HG03139 (cell line): ENCODE measurements around the gene ERGIC3.

Source experiments
- ATAC-seq: cut with Tn5 transposase; IDR thresholded peaks from one replicate; pipeline ENCODE4 v1.9.1; 2021; ENCODE audit not compliant: unreplicated experiment

Gene ERGIC3

DNA sequence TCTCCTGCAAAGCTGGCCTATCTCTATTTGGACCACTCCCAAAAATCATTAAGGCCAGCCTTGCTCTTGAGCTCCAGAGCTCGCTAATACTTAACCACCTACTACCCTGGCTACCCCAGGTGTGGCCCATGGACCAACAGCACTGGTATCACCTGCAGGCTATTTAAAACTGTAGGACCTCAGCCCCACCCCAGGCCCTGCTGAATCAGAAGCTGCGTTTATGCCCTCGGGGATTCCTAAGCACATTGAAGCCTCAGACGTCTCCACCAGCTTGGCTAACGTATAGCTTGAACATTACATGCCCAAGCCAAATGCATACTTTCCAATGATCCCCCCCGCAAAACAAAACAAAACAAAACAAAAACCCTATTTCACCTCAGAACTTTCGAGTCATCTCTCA, 54.0 kb downstream of the ERGIC3 start:
- ATAC-seq, result no peak

DNA sequence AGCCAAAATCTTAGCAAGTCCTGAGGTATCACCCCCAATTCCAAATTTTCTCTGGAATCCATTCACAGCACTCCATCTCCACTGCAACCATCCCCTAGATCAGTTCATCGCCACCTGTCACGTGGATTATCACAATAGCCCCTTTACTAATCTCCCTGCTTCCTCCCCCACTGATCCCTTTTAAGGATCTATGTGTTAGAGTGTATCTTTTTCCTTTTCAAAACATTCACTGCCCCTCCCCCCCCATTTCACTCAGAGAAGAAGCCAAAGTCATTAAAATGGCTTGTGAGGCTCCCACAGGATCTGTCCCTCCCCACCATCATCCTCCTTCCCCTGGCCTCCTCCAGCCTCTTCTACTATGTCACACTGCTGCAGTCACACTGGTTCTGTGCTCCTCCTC, 55.3 kb downstream of the ERGIC3 start:
- ATAC-seq, result no peak

DNA sequence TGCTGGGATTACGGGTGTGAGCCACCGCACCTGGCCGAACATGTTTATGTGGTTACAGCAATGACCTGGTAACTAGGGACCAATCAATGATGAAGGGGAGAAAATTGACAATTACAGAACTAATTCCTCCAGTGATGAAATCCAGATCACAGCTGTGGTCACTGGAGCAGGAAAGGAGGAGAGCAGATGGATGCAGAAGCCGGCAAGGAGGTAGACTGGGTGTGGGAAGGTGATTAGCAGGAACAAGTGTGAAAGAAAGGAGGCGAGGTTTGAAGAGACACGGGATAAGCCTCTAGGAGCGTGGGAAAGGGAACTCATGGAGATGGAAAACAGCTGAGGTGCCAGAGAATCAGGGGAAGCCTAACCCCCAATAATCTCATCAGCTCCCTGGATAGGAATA, 56.6 kb downstream of the ERGIC3 start:
- ATAC-seq, result no peak

DNA sequence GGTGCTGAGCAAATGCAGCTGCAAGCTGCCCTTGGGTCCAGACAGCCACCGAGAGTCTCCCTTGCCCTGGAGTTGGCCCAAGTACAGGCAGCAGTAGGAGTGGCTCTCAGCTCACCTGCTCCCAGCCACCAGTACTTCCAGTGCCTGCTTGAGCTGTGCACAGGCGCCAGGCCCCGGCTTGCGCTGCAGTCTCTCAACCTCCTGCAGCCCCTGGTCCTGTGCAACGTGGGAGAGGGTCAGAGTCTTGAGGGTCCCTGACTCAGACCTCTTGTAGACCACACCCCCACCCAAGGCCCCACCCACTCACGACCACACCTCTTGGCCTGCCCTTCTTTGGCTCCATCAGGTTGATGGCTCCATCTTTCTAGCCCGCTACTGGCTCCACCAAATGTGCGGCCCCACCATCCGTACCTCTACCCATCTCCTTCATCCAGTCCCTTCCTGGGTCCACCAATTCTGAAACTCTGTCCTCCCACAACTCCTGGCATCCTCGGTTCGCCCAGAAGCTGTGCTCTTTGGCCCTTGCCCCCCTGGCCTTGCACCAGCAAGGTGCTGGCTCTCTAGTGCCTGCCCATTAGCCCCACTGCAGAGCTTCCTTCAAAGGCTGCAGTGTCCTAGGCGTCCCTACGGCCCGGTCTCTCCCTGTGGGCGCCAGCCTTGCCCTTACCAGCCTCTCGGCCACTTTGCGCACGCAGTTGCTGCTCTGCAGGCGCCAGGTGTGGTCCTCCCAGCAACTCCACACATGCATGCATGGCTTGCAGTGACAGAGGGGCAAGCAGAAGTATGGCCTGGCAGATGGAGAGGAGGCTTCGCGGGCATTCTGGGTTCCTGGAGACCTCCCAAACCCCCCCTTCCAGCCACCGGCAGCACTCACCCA, 57.3 kb downstream of the ERGIC3 start:
- no peak for ATAC-seq

DNA sequence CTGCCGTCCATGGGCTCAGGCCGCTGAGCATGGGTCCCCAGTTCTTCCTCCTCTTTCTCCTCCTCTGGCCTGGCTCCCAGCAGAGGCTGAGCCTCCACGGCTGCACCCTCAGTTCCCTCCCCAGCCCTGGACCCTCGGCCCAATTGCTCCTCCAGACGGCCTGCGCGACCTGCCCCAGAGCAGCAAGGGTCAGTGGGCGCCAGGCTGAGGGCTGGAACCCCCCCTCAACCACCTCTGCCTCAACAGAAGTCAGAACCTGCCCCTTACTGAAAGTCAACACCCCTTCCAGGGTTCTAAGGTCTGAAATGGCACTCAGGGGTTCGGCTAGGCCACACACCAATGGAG, 57.9 kb downstream of the ERGIC3 start:
- no peak for ATAC-seq

DNA sequence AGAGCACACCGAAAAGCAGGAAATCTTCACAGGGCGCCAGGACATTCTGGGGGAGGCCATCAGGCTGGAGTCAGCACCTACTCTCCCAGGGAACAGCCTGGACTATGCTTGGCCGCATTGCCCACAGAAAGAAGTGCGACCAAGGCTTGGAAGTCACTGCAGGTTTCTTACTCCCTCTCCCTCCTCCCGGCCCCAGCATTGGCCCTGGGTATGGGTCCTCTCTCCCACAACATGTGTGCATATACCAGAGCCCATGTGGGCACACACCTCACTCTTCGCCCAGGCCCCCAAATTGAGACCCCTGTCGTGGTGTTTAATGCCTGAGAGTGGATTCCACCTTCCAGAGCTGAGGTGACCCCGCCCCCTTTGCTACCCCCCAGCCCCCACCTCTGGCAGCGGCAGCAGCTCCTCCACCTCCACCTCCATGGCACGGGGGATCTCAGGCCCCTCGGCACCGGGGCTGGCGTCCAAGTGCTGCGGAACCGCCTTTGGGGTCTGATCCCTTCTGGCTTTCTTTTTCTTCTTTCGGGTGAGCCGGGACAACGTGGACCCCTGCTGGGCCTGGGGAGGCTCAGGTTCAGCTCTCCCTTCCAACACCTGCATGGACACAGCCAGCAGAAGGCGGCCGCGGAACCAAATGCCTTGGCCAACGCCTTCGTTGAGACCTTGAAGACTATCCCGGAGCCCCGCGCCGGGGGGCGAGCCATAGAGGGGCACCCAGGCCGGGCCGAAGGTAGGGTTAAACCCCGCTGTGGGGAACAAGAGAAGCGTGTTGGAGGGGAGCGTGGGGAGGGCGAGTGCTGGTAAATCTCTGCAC, 58.5 kb downstream of the ERGIC3 start:
- ATAC-seq, result no peak

DNA sequence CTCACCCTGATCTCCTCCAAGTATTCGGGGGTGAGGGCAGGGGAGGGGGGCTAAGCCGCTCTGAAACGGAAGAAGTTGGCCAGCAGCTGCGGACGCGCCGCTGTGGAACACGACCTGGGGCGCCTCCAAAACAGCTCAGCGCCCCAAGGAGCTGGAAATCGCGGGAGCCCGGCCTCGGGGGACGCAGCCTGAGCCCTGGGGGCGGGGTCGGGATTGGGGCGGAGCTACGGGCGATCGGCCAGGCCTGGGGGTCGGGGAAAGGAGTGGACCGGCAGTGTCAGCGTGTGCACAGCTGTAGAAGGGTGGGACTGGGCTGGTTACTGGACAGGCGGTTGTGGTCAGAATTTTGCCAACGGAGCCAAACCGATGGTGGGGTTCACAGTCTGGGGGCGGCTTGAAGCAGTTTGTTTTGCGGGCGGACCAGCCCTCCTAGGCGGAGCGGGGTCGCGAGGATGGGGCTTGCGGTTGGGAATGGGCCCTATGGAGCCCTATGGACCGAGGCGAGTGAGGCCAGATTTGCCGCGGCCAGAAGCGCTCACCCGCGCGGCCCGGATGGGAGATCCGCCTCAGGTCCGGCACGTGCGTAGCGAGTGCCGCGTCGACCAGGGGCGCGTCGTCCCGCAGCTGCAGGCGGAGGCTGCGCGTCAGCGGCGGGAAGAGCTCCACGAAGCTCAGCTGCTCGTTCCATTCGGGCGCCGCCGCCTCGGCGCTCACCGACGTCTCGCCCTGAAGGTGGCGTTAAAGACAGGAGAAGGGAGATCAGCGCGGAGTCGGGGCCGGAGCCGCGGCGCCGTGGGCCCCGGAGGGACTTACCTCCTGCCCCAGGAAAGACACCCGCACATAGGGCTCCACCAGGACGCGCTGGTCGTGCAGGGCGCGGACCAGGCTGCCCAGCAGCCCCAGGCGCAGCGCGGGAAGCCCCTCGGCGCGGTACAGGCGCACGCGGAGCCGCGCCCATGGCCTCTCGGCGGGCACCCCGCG, 59.4 kb downstream of the ERGIC3 start:
- ATAC-seq, result no peak

DNA sequence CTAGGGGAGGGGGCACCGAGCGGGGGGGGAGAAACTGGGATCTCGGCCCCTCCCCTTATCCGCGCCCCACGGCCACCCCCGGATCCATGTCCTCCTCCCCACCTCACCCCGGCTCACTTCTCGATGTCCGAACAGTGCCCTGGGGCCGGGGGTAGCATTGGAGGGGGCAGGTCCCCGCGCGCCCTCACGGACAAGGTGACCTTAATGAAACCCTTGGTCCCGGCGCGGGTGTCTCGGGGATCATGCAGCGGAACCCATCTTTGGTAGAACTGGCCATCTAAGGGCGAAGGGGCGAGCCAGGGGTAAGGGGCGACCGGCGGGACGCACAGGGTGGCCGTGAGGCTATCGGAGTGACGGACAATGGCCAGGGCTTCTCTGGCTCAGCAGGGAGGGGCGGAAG, 60.1 kb downstream of the ERGIC3 start:
- ATAC-seq, result no peak

DNA sequence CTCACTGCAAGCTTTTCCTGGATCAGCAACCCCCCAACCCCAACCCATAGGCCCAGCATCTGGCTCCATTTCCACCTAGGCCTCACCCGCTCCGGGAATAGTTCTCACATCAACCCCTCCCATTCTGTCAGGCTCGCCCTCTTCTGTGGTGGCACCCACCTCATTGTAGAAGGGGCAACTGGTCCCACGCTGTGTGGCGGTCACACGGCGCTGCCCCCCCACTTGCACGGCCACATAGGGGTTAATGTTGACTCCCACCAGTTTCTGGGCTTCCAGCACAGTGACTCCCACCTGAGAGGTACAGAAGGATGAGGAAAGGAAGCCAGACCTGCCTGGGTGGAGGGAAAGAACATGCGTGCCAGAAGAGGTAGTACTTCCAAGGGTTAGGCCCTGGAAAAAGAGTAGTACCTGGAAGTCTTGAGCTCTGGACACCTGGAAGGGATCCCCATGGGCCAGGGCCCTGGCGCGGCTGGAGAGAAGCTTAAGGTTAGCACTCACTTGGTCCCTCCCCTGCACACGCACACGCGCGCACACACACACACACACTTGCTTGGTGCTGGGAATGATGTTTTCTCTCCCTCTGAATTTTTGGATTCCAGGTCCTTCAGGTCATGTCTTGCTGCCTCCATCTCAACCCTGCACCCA, 61.1 kb downstream of the ERGIC3 start:
- ATAC-seq, result no peak

DNA sequence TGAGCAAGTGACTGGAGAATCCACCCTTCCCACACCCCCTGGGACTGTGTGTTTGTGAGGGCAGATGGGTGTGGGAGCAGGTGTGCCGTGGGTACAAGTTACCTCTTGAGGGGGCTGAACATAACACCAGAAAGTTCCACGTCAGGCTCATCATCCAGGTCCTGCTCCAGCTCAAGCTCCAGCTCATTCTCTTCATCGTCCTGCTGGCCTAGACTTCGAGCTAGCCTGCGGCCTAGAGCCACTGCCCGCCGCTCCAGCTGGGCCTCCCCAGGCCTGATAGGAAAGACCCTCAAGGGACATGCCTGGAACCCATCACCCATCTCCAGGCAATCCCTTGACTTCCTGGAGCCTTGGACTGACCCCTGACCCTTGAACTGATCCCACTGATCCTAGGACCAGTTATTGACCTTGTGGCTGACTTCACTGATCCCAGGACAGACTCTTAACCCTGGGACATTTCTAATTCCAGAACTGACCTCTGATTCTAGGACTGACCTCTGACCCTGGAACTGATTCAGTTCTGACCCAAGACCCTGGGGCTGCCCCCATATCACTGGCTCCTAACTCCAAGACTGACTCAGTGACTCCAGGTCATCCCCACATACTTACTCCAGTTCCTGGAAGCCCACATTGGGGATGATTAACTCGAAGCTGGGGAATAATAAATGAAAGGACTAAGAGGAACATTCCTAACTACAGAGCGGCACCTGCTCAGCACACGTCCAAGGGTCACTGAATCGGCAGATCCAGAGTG, 62.0 kb downstream of the ERGIC3 start:
- no peak for ATAC-seq

DNA sequence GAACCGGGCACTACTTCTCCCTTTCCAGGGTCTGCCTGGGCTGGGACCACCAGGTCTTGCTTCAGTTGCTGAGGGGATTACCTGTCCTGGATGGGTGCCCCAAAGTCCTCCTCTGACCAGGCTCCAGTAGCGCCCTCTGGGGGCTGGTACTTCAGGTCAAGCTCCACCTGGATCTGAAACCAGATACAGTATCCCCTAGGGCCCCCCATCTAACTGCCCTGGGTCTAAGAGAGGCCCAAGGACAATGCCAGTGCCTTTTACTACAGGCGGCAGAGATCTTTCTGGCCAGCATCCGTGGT, 62.5 kb downstream of the ERGIC3 start:
- ATAC-seq, result no peak

DNA sequence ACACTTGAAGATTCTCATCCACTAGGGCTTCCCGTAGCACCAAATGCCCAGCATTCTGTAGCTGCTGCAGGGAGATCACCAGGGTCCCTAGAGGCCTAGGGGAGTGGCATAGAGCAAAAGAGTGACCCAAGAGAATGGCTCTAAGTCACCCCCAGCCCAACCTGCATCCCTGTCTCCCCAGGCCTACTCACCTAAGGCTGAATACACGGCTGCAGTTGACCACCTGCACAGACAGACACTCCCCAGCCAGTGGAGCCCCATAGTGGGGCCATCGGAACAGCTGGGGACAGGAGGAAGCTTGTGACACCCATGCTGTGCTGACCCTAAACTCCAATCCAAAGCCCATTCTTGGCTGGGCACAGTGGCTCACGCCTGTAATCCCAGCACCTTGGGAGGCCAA, 64.2 kb downstream of the ERGIC3 start:
- ATAC-seq, result no peak
